CD4-positive, alpha-beta T cell treated with Interleukin-21 for 1 hour (primary cell): ENCODE measurements around the gene ZMYND12.
"Not testable (repeated sequence)": the region's sequence is repeated elsewhere in the genome, so short reads cannot be mapped to it uniquely, and the experiment has no call there.

Experiments
- DNase-seq: peaks from one replicate; pipeline ENCODE4 v3.0.0-alpha.2; 2020

ZMYND12 gene, protein sequence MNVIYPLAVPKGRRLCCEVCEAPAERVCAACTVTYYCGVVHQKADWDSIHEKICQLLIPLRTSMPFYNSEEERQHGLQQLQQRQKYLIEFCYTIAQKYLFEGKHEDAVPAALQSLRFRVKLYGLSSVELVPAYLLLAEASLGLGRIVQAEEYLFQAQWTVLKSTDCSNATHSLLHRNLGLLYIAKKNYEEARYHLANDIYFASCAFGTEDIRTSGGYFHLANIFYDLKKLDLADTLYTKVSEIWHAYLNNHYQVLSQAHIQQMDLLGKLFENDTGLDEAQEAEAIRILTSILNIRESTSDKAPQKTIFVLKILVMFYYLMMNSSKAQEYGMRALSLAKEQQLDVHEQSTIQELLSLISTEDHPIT

DNA sequence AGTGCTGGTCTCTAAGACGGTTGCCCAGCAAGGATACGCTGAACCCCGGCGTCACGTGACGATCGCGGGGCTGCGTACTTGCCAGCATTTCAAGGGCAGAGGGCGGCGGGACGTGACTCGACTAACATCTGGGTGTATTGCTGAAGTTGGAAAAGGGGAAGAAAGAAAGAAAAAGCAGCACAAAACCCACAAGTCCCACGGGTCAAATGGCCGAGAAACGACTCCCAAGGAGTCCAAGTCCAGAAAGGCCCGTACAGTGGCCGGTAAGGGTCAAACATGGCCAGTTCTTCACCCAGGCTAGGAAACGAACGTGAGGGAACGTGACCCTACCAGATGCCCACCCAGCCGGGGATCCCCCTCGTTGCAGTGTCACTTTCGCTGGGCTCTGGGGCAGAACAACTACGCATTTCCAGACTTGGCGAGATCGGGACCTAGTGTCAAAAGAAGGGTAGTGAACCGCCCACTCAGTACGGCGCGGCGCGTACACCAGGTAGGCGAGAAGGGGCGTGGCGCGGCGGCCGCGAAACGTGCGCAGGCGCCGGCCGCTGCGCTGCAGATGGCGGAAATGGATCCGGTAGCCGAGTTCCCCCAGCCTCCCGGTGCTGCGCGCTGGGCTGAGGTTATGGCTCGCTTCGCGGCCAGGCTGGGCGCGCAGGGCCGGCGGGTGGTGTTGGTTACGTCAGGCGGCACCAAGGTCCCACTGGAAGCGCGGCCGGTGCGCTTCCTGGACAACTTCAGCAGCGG, at the start of gene ZMYND12, which contains the start of gene PPCS:
Gene ZMYND12, minus strand, starts transcription at position 13 of the 744 bp plus-strand sequence. CDS start 25 bp downstream, outside the sequence.
Gene PPCS, plus strand, starts transcription at position 534 of the 744 bp plus-strand sequence. Its CDS starts 23 bp downstream, at position 557.
- DNase-seq: peak; percentile 91

DNA sequence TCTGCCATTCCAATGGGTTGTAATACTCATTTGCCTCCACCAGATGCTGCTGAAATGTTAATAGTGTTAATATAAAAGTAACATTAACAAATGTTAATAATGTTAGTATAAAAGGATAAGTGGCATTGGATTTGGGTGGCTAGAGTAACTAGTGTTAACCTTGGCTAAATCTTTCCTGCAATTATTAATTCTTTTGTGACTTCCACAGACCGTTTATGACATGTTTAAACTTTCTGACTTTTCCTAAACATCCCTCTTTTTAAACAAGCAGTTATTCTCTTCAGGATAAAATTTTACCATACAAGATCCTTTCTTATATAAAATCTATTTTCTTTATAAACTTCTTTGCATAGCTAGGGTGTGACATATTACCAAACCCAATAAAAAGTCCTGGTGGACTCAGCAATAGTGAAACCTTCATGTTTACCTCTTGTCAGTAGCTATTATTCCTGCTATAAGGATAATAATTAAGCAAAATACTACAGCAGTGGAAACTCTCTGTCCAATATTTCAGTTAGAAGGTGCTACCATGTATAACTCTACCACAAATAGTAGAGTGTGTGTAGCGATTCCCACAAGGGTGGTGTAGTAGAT, 48.8 kb upstream of the ZMYND12 start:
- no peak for DNase-seq

GRCh38 chr1:42502031-42502430, 46.2 kb upstream of the ZMYND12 start:
- not testable (repeated sequence) for DNase-seq

DNA sequence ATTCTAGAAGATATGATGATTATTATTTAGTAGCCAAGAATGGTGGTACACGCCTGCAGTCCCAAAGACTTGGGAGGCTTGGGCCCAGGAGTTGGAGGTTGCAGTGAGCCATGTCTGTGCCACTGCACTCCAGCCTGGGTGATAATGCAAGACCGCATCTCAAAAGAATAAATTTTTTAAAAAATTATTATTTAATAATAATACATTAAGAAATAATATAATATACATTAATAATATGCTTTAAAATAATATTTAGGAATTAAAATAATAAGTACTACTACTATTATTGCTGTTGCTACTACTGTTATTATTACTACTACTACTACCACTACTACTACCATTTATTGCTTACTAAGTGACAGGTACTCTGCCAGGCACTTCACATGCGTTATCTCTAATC, 34.4 kb upstream of the ZMYND12 start:
- DNase-seq: no peak

GRCh38 chr1:42484382-42484781, 28.6 kb upstream of the ZMYND12 start:
- DNase-seq: no peak

DNA sequence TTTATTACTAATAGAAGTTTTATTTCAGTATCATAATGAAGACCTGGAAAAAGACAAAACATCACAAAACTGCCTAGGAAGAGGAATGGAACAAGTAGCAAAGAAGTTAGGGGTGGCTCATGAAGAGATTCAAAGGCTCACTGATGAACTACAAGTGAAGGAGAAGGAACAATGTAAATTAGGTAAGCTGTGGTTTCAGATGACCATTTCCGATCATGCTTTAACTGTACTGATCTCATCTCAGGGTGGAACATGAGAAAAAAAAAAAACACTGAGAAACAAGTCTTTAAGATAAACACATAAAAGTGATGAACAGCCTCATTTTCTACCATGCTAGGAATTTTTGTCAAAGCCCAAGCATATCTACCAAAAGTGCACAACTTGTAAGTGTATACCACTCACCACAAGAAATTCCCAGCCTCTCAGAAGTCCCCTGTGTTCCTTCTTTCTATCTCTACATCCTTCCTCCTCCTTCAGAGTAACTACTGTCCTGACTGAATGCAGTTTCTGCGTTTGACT, 26.9 kb upstream of the ZMYND12 start:
- no peak for DNase-seq

DNA sequence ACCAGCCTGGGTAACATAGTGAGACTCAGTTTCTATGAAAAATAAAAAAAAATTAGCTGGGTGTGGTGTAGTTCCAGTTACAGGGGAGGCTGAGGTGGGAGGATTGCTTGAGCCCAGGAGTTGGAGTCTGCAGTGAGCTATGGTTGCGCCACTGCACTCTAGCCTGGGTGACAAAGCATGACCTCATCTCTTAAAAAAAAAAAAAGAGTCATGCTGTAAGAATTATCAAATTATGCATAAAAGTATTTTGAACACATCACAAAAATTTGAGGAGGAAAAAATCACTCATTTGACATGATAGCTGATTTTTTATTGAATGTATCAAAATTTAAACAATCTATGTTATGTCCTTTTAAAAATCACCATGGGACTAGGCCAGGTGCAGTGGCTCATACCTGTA, 25.1 kb upstream of the ZMYND12 start:
- no peak for DNase-seq

- no peak for DNase-seq
These were observed 23.8 kb upstream of the ZMYND12 start for GRCh38 chr1:42479621-42480020.

- DNase-seq: no peak
These were observed 22.0 kb upstream of the ZMYND12 start for GRCh38 chr1:42477775-42478174.

- not testable (repeated sequence) for DNase-seq
These were observed 21.5 kb upstream of the ZMYND12 start for GRCh38 chr1:42477354-42477753.

GRCh38 chr1:42476605-42477004, 20.8 kb upstream of the ZMYND12 start:
- DNase-seq: no peak

DNA sequence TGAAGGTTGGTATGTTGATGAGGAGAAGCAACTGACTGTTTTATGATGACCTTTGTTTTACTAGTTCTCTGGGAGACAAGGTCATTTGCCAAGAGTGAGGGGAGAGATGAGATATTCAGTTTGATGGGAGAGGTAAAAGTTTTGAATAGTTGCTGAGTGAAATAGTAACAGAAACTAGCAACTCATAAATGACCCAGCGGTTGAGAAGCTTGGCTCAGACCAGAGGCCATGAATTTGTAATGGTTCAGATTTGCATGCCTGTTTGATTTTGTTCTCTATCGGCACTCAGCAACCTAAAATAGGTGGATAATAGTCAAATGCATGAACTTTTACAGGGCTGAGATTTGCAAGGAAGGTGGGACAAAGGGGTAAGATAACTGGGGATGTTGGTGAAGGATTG, 13.9 kb upstream of the ZMYND12 start:
- no peak for DNase-seq

GRCh38 chr1:42466030-42466429, 10.2 kb upstream of the ZMYND12 start:
- DNase-seq: no peak

- DNase-seq: no peak
These were observed 8.1 kb upstream of the ZMYND12 start for GRCh38 chr1:42463921-42464320.

DNA sequence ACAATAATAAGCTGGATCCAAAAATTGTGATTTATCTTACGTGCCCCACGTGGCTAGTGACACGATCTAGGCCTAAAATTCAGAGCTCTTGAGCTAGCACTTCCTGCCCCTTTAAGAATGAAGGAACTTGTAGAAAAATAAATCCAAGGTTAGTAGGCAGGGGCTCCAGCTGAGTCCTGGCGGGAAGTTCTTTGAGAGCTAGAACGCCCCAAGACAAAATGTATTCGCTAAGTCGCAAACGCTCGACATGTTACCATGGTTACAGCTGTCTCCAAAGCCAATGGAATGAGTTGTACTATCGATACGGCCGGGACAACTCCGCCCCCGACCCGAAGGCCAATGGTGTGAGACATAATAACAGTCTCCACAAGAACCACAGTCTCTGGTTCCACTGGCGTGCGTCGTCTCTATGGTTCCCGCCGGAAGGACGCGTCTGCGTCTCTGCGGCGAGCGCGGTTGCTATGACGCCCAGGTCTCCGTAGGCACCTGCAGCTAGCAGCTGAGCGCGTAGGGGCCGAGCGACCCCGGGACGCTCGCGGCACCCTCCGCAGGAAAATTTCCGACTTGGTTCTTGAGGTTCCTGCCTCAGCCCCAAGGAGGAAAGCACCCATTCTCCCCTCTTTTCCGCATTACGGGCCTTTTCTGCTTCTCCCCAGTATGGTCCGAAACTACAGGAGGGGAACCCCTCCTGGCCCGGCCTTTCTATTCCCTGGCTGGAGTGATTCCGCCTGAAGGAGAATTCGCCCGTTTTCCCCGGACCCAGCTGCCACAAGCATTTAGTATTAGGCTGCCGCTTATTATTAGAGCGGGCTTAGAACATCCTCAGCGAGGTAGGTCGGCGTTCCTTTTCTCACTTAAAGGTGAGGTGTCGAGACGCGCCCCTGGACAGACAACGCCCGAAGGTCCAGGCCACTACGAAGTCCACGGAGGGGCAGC, 7.3 kb upstream of the ZMYND12 start, which contains the start of gene CCDC30:
Gene CCDC30, plus strand, starts transcription at position 459 of the 936 bp plus-strand sequence. CDS start 17,266 bp downstream, outside the sequence.
- peak; percentile 99 for DNase-seq

GRCh38 chr1:42461196-42461595, 5.4 kb upstream of the ZMYND12 start:
- DNase-seq: no peak

DNA sequence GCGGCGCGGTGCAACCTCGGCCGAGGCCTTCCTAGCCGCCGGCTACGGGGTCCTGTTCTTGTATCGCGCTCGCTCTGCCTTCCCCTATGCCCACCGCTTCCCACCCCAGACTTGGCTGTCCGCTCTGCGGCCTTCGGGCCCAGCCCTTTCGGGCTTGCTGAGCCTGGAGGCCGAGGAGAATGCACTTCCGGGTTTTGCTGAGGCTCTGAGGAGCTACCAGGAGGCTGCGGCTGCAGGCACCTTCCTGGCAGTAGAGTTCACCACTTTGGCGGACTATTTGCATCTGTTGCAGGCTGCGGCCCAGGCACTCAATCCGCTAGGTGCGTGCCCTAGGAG, 900 bp upstream of the ZMYND12 start:
- peak; percentile 67 for DNase-seq

- no peak for DNase-seq
These were observed 1.4 kb downstream of the ZMYND12 start for GRCh38 chr1:42454403-42454802.

DNA sequence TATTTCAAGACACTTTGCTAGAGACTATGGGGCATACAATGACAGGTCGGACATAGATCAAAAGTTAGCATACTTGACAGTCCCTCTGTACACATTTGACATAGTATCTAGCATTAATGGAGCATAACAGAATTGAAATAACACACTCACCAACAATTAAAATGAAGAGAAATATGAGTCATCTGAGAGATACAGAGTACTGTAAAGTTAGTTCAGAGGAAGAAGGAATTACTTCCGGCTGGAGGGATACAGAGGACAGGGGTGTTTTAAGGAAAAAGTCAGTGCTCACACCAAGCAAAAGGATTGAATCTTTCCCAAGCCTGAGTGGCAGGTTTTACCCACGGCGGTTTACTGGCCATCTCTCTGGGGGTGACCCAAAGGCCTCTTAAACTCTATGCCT, 2.4 kb downstream of the ZMYND12 start:
- DNase-seq: no peak

GRCh38 chr1:42450061-42450460, 5.8 kb downstream of the ZMYND12 start:
- DNase-seq: no peak

DNA sequence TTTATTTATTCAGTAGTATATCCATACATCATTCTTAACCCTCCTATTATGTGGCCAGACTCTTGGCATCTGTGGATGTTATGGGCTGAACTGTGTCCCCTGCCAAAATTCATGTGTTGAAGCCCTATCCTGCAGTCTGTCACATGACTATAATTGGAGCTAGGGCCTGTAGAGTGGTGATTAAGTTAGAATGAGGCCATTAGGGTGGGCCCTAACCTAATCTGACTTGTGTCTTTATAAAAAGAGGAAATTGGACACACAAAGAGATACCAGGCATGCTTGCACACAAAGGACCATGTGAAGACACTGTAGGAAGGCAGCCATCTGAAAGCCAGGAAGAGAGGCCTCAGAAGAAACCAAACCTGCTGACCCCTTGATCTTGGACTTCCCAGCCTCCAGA, 6.6 kb downstream of the ZMYND12 start:
- DNase-seq: no peak

GRCh38 chr1:42442662-42443061, 13.2 kb downstream of the ZMYND12 start:
- no peak for DNase-seq
